Left lobe of liver (tissue), 2 donors: Measurements from ENCODE around the gene CPA1. TPM values are rescaled to one million over a fixed set of nuclear protein-coding genes. Genes with fewer than 3 reads are reported as not detected.

Source experiments
- ATAC-seq: fragments of 200-7000 bp; cut with Tn5 transposase; one replicate; pipeline ENCODE4 v1.9.1; 2020; ENCODE audit warnings: mild to moderate bottlenecking, moderate library complexity
- DNase-seq: peaks from one replicate; pipeline ENCODE4 v3.0.0-alpha.2; 2020; ENCODE audit warnings: low spot score
- total RNA-seq: library from RNA; stranded (reverse); gene quantifications from one replicate; pipeline ENCODE4 v1.2.1, GENCODE V29; 2021
- donor health status: DM: no; HTN: no; CAD: no; lungs with moderate emphysema.
- donor health status: DM: no; HTN: yes; CAD: no.

Gene CPA1
- total RNA-seq, 1 donor from 2014 or later = 16.8 TPM

GRCh38 chr7:130393841-130394411, 13.6 kb downstream of the CPA1 start:
- ATAC-seq (no peak), DNase-seq (no peak)

- DNase-seq = no peak
Observed at GRCh38 chr7:130394421-130395195, 14.3 kb downstream of the CPA1 start.

GRCh38 chr7:130395421-130395820, 15.1 kb downstream of the CPA1 start:
- DNase-seq = no peak
- no peak for ATAC-seq

More at GRCh38 chr7:130394421-130395195, 14.3 kb downstream of the CPA1 start:
- no peak for ATAC-seq

- ATAC-seq (no peak), DNase-seq (no peak)
Observed at GRCh38 chr7:130396109-130396508, 15.8 kb downstream of the CPA1 start.

- no peak for DNase-seq
- ATAC-seq = no peak
Observed at GRCh38 chr7:130397051-130397757, 16.9 kb downstream of the CPA1 start.

GRCh38 chr7:130397758-130398073, 17.4 kb downstream of the CPA1 start:
- ATAC-seq = no peak
- no peak for DNase-seq

GRCh38 chr7:130398526-130399090, 18.3 kb downstream of the CPA1 start:
- ATAC-seq (no peak), DNase-seq (no peak)

GRCh38 chr7:130400120-130400572, 19.9 kb downstream of the CPA1 start:
- no peak for DNase-seq
- no peak for ATAC-seq

- ATAC-seq (no peak), DNase-seq (no peak)
Observed at GRCh38 chr7:130401101-130401500, 20.8 kb downstream of the CPA1 start.

- no peak for ATAC-seq
- no peak for DNase-seq
Observed at GRCh38 chr7:130401578-130401977, 21.3 kb downstream of the CPA1 start.

GRCh38 chr7:130405003-130405402, 24.7 kb downstream of the CPA1 start:
- ATAC-seq (no peak), DNase-seq (no peak)

- DNase-seq = no peak
- ATAC-seq = no peak
Observed at GRCh38 chr7:130409067-130409711, 28.9 kb downstream of the CPA1 start.

- ATAC-seq = no peak
- DNase-seq = no peak
Observed at GRCh38 chr7:130409712-130410072, 29.4 kb downstream of the CPA1 start.

GRCh38 chr7:130410868-130411541, 30.7 kb downstream of the CPA1 start:
- no peak for ATAC-seq
- no peak for DNase-seq

- DNase-seq (no peak), ATAC-seq (no peak)
Observed at GRCh38 chr7:130413201-130413600, 32.9 kb downstream of the CPA1 start.

GRCh38 chr7:130415006-130415405, 34.7 kb downstream of the CPA1 start:
- no peak for DNase-seq
- no peak for ATAC-seq

- no peak for DNase-seq
Observed at GRCh38 chr7:130417213-130417612, 36.9 kb downstream of the CPA1 start.

GRCh38 chr7:130418306-130418705, 38.0 kb downstream of the CPA1 start:
- ATAC-seq (no peak), DNase-seq (no peak)

More at GRCh38 chr7:130417213-130417612, 36.9 kb downstream of the CPA1 start:
- no peak for ATAC-seq

GRCh38 chr7:130419658-130420057, 39.4 kb downstream of the CPA1 start:
- no peak for ATAC-seq
- DNase-seq = no peak

GRCh38 chr7:130420943-130421578, 40.8 kb downstream of the CPA1 start:
- ATAC-seq (no peak), DNase-seq (no peak)
